ENCODE data around the gene SUPT4H1. TPM values are rescaled to one million over a fixed set of nuclear protein-coding genes. Genes with fewer than 3 reads are reported as not detected.

SUPT4H1 gene
- total and polyA plus RNA-seq, 2 experiments from 2014 or later: 82.2 to 83.7 TPM

DNA sequence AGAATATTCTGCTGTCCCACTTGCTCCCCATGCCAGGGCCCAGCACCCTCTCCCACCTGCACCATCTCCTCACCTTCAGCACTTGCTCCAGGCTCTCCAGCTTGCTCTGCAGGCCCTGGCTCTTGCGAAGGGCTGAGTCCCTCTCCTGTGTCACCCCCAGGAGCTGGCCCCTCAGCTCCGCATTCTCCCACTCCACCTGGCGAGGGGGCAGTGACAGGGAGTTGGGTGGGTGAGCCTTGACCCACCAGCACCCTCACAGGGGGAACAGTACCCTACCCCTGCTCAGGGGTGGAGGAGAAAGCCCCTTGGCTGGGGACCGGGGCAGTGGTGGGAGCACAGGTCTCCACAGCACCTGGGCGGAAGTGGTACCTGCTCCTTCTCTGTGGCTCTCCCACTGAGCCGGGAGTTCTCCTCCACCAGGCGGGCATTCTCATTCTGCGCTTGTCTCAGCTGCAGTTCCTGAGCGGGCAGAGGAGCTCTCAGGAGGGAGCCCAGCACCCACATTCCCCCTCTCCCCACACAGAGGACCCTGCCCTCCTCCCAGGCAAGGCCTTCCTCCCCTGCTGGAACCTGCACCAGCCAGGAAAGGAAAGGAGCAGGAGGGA, 29.3 kb downstream of the SUPT4H1 start (continued):
- TF ChIP-seq, protein P1, sequence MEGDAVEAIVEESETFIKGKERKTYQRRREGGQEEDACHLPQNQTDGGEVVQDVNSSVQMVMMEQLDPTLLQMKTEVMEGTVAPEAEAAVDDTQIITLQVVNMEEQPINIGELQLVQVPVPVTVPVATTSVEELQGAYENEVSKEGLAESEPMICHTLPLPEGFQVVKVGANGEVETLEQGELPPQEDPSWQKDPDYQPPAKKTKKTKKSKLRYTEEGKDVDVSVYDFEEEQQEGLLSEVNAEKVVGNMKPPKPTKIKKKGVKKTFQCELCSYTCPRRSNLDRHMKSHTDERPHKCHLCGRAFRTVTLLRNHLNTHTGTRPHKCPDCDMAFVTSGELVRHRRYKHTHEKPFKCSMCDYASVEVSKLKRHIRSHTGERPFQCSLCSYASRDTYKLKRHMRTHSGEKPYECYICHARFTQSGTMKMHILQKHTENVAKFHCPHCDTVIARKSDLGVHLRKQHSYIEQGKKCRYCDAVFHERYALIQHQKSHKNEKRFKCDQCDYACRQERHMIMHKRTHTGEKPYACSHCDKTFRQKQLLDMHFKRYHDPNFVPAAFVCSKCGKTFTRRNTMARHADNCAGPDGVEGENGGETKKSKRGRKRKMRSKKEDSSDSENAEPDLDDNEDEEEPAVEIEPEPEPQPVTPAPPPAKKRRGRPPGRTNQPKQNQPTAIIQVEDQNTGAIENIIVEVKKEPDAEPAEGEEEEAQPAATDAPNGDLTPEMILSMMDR (conservative IDR thresholded peaks at IDR 0.05; ENCODE audit: low read depth in 2 of 2): no peak

DNA sequence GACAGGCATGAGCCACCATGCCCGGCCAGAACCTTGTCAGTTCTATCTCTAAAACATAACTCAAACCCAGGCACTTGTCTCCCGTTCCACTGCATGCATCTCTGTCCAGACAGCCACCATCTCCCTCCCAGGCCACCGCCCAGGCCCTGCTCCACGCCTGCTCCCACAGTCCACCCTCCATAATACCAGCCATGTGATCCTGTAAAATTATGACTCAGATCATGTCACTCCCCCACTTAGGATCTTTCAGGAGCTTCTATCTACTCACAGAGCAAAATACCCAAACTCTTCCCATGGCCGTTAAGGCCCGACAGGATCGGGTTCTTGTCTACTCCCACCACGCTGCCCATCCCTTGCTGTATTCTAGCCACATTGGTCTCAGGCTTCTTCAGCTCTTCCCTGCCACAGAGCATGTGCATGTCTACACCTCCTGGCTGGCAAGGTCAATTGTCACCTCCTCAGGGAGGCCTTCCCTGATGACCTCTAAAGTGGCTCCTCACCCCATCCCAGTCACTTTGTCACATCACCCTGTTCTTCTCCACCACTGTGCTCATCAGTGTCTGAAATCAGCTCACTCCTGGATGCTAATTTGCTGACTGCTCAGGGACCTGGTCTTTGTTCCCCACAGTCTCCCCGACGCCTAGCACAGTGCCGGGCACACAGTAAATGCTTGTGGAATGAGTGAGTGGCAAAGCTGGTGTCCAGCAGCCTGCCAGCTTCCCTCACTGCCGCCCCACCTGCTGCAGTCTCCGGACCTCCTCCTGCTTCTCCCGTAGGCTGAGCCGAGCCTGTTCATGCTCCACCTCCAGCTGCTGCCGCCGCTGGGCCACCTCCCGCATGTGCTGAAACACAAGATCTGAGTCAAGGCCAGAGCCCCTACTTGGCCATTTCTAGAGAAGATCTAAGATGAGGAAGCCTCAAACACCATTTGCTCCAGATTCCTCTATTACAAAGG, 30.2 kb downstream of the SUPT4H1 start:
- Histone ChIP-seq H3F3A (replicated peaks; ENCODE audit: low read depth) (no peaks in the 10 kb centered on the region), H3K4me2 (no peak overlapping the region), H3K36me3 (ENCODE audit: insufficient read depth) (no peaks in the 10 kb centered on the region), H3K27ac (ENCODE audit: low read depth) (no peak overlapping the region), H4K20me1 (replicated peaks; ENCODE audit: insufficient read depth) (no peaks in the 10 kb centered on the region), H3K4me1 (ENCODE audit: insufficient read depth) (peaks cover 19% of the 10 kb centered on the region; the same call in 1 of the 2 replicates), H3K4me3 (no peak overlapping the region), H2AFZ (no peak overlapping the region), H3K9me2 (ENCODE audit: insufficient read depth) (no peaks in the 10 kb centered on the region), H3K27me3 (ENCODE audit: insufficient read depth) (peaks cover 23% of the 10 kb centered on the region), H3K79me2 (replicated peaks; ENCODE audit: insufficient read depth) (no peaks in the 10 kb centered on the region)
- no peak overlapping the region for H3K4me3 Mint-ChIP-seq
- no peak for TF ChIP-seq STAT1 (IDR thresholded peaks at IDR 0.05; ENCODE audit: unreplicated experiment)
- DNase-seq (ENCODE audit: low spot score): no peak
- no peaks in the 10 kb centered on the region; the same call in 2 of the 3 replicates for H3K9me3 Mint-ChIP-seq
- H3K27ac Mint-ChIP-seq: no peak overlapping the region
- ATAC-seq: no peak
- peaks cover 25% of the 10 kb centered on the region for H3K4me1 Mint-ChIP-seq
- no peaks in the 10 kb centered on the region for H3K36me3 Mint-ChIP-seq (ENCODE audit: low read depth)
- peaks cover 26% of the 10 kb centered on the region for H3K27me3 Mint-ChIP-seq (ENCODE audit: insufficient read depth, low read depth, poor library complexity)

DNA sequence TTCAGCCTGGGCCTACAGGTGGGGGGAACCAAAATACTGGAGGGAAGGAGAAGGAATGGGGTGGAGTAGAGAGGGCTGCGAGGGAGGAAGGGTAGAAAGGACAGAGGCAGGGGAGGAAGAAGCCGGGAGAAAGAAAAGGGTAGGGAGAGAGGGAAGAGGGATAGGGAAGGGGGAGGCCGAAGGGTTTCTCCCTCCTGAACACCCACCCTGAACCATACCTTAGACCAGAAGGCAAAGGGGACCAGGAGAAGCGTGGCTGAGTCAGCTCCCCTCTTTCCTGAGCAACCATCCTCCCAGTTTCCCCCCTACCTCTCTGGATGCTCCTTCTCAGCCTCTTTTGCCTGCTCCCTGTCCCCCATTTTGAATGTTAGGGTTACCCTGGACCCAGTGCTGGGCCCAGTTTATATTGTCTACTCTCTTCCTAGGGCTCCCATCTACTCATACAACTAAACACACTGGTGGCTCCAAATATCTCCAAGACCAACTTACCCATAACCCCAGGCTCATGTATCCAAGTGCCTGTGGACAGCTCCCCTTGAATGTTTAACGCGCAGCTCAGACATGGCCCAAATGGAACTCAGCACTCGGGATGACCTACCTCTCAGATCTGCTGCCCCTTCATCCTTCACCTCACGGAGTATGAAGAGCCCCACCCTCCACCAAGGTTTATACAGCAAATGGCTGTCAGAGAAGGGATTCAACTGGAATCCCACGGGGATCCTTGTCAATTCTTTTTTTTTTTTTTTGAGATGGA, 31.3 kb downstream of the SUPT4H1 start:
- Mint-ChIP-seq H3K9me3 (no peaks in the 10 kb centered on the region; the same call in 2 of the 3 replicates), H3K27me3 (ENCODE audit: insufficient read depth, low read depth, poor library complexity) (peaks cover 25% of the 10 kb centered on the region), H3K36me3 (ENCODE audit: low read depth) (no peaks in the 10 kb centered on the region), H3K27ac (no peak overlapping the region), H3K4me3 (no peak overlapping the region), H3K4me1 (peaks cover 18% of the 10 kb centered on the region)
- no peak overlapping the region for H3K4me2 ChIP-seq
- H3K27ac ChIP-seq (ENCODE audit: low read depth): no peak overlapping the region
- peaks cover 17% of the 10 kb centered on the region; the same call in 1 of the 2 replicates for H3K4me1 ChIP-seq (ENCODE audit: insufficient read depth)
- H3K4me3 ChIP-seq: no peak overlapping the region
- H3F3A ChIP-seq (replicated peaks; ENCODE audit: low read depth): no peaks in the 10 kb centered on the region
- H3K27me3 ChIP-seq (ENCODE audit: insufficient read depth): peaks cover 23% of the 10 kb centered on the region
- no peaks in the 10 kb centered on the region for H4K20me1 ChIP-seq (replicated peaks; ENCODE audit: insufficient read depth)
- no peaks in the 10 kb centered on the region for H3K79me2 ChIP-seq (replicated peaks; ENCODE audit: insufficient read depth)
- DNase-seq (ENCODE audit: low spot score) (no peak), ATAC-seq (no peak)
- H2AFZ ChIP-seq: no peak overlapping the region
- no peaks in the 10 kb centered on the region for H3K36me3 ChIP-seq (ENCODE audit: insufficient read depth)
- H3K9me2 ChIP-seq (ENCODE audit: insufficient read depth): no peaks in the 10 kb centered on the region
- TF ChIP-seq CREB1 (CRISPR knock-in tag; IDR thresholded peaks at IDR 0.05; ENCODE audit: low read depth): no peak
- no peak for TF ChIP-seq EZH2 (IDR thresholded peaks at IDR 0.05; ENCODE audit: low read depth, unreplicated experiment)
- TF ChIP-seq, protein P2, sequence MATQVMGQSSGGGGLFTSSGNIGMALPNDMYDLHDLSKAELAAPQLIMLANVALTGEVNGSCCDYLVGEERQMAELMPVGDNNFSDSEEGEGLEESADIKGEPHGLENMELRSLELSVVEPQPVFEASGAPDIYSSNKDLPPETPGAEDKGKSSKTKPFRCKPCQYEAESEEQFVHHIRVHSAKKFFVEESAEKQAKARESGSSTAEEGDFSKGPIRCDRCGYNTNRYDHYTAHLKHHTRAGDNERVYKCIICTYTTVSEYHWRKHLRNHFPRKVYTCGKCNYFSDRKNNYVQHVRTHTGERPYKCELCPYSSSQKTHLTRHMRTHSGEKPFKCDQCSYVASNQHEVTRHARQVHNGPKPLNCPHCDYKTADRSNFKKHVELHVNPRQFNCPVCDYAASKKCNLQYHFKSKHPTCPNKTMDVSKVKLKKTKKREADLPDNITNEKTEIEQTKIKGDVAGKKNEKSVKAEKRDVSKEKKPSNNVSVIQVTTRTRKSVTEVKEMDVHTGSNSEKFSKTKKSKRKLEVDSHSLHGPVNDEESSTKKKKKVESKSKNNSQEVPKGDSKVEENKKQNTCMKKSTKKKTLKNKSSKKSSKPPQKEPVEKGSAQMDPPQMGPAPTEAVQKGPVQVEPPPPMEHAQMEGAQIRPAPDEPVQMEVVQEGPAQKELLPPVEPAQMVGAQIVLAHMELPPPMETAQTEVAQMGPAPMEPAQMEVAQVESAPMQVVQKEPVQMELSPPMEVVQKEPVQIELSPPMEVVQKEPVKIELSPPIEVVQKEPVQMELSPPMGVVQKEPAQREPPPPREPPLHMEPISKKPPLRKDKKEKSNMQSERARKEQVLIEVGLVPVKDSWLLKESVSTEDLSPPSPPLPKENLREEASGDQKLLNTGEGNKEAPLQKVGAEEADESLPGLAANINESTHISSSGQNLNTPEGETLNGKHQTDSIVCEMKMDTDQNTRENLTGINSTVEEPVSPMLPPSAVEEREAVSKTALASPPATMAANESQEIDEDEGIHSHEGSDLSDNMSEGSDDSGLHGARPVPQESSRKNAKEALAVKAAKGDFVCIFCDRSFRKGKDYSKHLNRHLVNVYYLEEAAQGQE (IDR thresholded peaks at IDR 0.05; ENCODE audit: unreplicated experiment): no peak
- no peak for TF ChIP-seq ZNF331 (CRISPR knock-in tag; IDR thresholded peaks at IDR 0.05; ENCODE audit: low read depth)
- no peak for TF ChIP-seq ZNF114 (CRISPR knock-in tag; IDR thresholded peaks at IDR 0.05)
- no peak for TF ChIP-seq JUNB (IDR thresholded peaks at IDR 0.05; ENCODE audit: unreplicated experiment)
